ENCODE results near the gene LDB2.

LDB2 gene

DNA sequence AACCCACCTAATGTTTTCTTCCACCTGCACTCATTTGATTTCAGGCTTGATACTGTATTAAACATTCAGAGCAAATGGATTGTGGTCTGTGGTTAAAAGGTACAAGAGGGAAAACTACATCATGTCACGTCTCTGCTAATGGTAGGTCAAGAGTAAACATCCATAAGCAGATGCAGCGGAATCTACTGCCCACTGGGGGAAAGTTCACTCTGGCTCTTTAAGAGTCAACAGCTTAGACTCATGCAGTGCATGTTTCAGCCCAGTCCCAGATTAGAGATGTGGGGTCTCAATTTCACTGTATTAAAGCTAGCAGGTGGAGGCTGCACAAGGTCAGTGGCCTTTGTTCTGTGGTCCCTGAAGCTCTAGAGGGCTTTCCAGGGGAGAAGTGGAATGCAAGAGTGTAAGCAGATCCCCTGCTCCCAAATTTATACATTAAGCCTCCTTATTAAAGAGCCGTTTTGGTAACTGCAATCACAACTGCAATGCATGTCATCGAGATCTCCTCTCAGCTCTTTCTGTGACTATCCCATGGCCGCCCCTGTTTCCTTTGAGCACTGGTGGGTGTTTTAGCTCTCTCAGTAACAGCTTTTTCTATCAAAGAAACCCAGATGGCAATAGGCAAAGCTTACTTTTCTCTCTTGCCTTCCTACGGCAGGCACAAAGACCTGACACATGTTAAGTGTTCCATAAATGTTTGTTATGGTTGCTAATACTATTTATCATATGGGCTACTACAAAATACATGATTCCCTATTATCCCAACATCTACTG, 53.4 kb downstream of the LDB2 start:
- Mint-ChIP-seq H3K9me3 (no peaks in the 10 kb centered on the region), H3K27me3 (ENCODE audit: low read depth) (no peaks in the 10 kb centered on the region), H3K4me3 (no peak overlapping the region), H3K36me3 (ENCODE audit: low read depth) (no peaks in the 10 kb centered on the region), H3K27ac (no peak overlapping the region), H3K4me1 (ENCODE audit: low read depth) (no peaks in the 10 kb centered on the region)
- DNase-seq (ENCODE audit: low spot score) = no peak

DNA sequence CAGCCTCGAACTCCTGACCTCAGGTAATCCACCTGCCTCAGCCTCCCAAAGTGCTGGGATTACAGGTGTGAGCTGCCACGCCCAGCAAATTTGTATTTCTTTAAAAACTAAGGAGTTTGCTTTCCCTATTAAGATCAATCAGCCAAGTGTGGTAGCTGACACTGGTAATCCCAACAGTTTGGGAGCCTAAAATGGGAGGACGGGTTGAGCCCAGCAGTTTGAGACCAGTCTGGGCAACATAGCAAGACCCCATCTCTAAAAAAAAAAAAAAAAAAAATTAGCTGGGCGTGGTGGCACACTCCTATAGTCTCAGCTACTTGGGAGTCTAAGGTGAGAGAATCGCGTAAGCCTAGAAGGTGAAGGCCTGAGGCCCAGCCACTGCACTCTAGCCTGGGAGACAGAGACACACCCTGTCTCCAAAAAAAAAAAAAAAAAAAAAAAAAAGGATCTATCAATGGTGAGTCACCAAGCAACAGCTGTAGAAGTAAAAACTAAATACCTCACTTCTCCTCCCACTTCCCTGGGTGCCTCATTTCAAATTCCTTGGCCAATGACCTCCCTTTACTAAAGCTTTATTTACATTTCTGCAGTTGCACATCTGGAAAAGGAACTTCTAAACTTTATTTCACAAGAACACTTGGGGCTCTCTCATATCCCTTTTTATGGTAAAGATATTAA, 54.5 kb downstream of the LDB2 start:
- Mint-ChIP-seq H3K9me3 (no peaks in the 10 kb centered on the region), H3K4me1 (ENCODE audit: low read depth) (no peaks in the 10 kb centered on the region), H3K27me3 (ENCODE audit: low read depth) (no peaks in the 10 kb centered on the region), H3K4me3 (no peak overlapping the region), H3K27ac (no peak overlapping the region), H3K36me3 (ENCODE audit: low read depth) (no peaks in the 10 kb centered on the region)
- no peak for DNase-seq (ENCODE audit: low spot score)

DNA sequence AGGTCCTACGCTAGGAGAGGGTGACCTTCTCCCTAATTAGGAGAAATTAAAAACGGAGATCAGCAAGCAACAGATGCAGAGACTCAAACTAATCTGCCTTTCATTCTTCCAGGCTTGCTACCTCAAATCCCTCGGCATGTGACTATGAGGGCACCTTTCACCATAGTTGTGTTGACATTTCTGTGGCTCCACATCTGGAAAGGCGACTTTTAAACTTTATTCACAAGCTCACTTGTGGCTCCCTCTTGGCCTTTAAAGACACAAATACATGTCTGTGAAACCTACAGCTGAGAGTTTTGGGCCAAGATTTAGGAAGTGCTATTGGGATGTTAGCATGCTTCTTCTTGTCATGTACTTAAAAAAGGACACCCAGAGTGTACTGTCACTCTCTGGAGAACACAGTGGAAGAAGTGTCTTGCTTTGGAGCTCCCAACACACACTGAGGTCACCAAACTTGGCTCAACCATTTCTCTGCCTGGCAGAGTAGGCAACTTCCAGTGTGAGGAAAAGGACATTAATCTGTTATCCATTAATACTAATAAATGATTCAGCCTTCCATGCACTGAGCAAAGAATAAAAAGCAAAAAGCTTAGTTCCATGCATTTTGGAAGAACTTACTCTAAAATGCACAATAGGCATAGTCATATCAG, 60.1 kb downstream of the LDB2 start:
- Mint-ChIP-seq H3K4me3 (no peak overlapping the region), H3K4me1 (ENCODE audit: low read depth) (no peaks in the 10 kb centered on the region), H3K27ac (no peak overlapping the region), H3K36me3 (ENCODE audit: low read depth) (no peaks in the 10 kb centered on the region), H3K9me3 (no peaks in the 10 kb centered on the region), H3K27me3 (ENCODE audit: low read depth) (peaks cover 4% of the 10 kb centered on the region)
- DNase-seq (ENCODE audit: low spot score) = no peak

DNA sequence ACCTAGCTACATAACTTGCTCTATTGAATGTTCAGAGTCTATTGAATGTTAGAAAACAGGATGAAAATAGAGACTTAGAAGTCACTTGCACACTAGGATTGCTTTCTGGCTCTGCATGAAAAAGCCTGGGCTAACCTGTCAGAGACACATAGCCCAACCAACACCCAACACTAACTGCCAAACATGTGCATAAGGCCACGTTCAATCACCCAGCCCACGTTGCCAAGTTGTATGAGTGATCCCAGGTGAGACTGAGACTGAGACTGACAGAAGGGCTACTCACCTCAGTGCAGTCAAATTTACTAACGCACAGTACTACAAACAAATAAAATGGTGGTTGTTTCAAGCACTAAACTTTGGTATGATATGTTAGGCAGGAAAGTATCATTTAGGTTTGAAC, 61.0 kb downstream of the LDB2 start:
- peaks cover 1% of the 10 kb centered on the region for H3K4me1 Mint-ChIP-seq (ENCODE audit: low read depth)
- no peaks in the 10 kb centered on the region for H3K9me3 Mint-ChIP-seq
- peaks cover 4% of the 10 kb centered on the region for H3K27me3 Mint-ChIP-seq (ENCODE audit: low read depth)

GRCh38 chr4:16836324-16836723, 62.1 kb downstream of the LDB2 start:
- peaks cover 4% of the 10 kb centered on the region for H3K27me3 Mint-ChIP-seq (ENCODE audit: low read depth)
- H3K9me3 Mint-ChIP-seq = no peaks in the 10 kb centered on the region
- DNase-seq (ENCODE audit: low spot score) = no peak
- H3K4me1 Mint-ChIP-seq (ENCODE audit: low read depth) = peaks cover 1% of the 10 kb centered on the region
- no peaks in the 10 kb centered on the region for H3K36me3 Mint-ChIP-seq (ENCODE audit: low read depth)
- no peak overlapping the region for H3K4me3 Mint-ChIP-seq
- H3K27ac Mint-ChIP-seq = no peak overlapping the region

More for the DNA sequence above, 61.0 kb downstream of the LDB2 start:
- no peak for DNase-seq (ENCODE audit: low spot score)
- Mint-ChIP-seq H3K27ac (no peak overlapping the region), H3K36me3 (ENCODE audit: low read depth) (no peaks in the 10 kb centered on the region), H3K4me3 (no peak overlapping the region)

DNA sequence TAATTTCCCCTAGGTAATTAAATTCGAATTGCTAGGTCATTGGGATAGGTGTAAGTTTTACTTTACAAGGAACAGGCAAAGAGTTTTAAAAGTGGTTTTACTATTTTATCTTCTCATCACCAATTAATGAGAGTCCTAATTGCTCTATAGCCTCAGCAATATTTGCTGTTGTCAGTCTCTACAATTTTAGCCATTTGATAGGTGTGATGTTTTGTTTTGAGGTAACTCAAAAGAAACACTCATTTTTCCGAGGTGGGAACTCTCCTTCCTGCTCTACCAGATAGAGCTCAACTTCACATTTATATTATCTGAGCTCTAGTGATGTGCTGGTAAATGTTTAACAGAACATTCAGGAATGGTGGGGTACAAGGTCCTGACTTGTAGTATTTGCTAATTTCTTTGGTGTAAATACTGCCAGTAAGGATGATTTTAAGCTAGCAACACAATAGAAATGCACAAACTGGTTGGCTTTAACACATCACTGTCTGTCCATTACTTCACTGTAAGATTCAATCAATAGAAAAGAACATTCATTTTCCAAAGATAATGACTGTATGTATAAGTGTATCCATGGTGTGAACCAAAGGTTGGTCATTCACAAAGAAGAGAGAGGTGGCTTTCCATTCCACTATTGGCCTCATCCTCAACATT, 62.7 kb downstream of the LDB2 start:
- DNase-seq (ENCODE audit: low spot score) = no peak
- Mint-ChIP-seq H3K27ac (no peak overlapping the region), H3K4me3 (no peak overlapping the region), H3K9me3 (no peaks in the 10 kb centered on the region), H3K4me1 (ENCODE audit: low read depth) (peaks cover 1% of the 10 kb centered on the region), H3K27me3 (ENCODE audit: low read depth) (peaks cover 4% of the 10 kb centered on the region), H3K36me3 (ENCODE audit: low read depth) (no peaks in the 10 kb centered on the region)

- Mint-ChIP-seq H3K4me3 (no peak overlapping the region), H3K9me3 (no peaks in the 10 kb centered on the region), H3K27me3 (ENCODE audit: low read depth) (peaks cover 4% of the 10 kb centered on the region), H3K4me1 (ENCODE audit: low read depth) (peaks cover 1% of the 10 kb centered on the region), H3K27ac (no peak overlapping the region), H3K36me3 (ENCODE audit: low read depth) (no peaks in the 10 kb centered on the region)
- no peak for DNase-seq (ENCODE audit: low spot score)
Measured at GRCh38 chr4:16834814-16835213, 63.6 kb downstream of the LDB2 start.

DNA sequence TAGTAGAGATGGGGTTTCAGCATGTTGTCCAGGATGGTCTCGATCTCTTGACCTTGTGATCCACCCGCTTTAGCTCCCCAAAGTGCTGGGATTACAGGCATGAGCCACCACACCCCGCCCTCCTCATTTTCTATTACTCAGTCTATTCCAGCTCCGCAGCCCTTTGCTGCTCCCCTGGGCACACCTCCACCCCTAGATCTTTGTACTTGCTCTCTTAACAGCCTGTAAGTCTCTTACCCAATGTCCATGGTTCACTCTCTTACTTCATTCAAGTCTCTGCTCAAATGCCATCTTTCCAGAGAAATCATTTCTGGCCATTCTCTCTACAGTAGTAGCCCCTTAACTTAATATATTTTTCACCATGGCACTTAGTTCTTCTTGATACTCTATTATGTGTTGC, 64.7 kb downstream of the LDB2 start:
- Mint-ChIP-seq H3K9me3 (no peaks in the 10 kb centered on the region), H3K27ac (no peak overlapping the region), H3K36me3 (ENCODE audit: low read depth) (no peaks in the 10 kb centered on the region), H3K4me3 (no peak overlapping the region), H3K27me3 (ENCODE audit: low read depth) (peaks cover 4% of the 10 kb centered on the region), H3K4me1 (ENCODE audit: low read depth) (peaks cover 1% of the 10 kb centered on the region)
- no peak for DNase-seq (ENCODE audit: low spot score)

GRCh38 chr4:16830081-16830480, 68.4 kb downstream of the LDB2 start:
- no peak for DNase-seq (ENCODE audit: low spot score)
- Mint-ChIP-seq H3K4me3 (no peak overlapping the region), H3K27me3 (ENCODE audit: low read depth) (no peaks in the 10 kb centered on the region), H3K4me1 (ENCODE audit: low read depth) (peaks cover 1% of the 10 kb centered on the region), H3K27ac (no peak overlapping the region), H3K36me3 (ENCODE audit: low read depth) (no peaks in the 10 kb centered on the region), H3K9me3 (no peaks in the 10 kb centered on the region)

- peaks cover 1% of the 10 kb centered on the region for H3K4me1 Mint-ChIP-seq (ENCODE audit: low read depth)
- H3K27me3 Mint-ChIP-seq (ENCODE audit: low read depth) = no peaks in the 10 kb centered on the region
- H3K27ac Mint-ChIP-seq = no peak overlapping the region
- no peak overlapping the region for H3K4me3 Mint-ChIP-seq
- H3K36me3 Mint-ChIP-seq (ENCODE audit: low read depth) = no peaks in the 10 kb centered on the region
- DNase-seq (ENCODE audit: low spot score) = no peak
- H3K9me3 Mint-ChIP-seq = no peaks in the 10 kb centered on the region
Measured at GRCh38 chr4:16827794-16828724, 70.4 kb downstream of the LDB2 start.

GRCh38 chr4:16827045-16827444, 71.4 kb downstream of the LDB2 start:
- DNase-seq (ENCODE audit: low spot score) = no peak
- Mint-ChIP-seq H3K27me3 (ENCODE audit: low read depth) (no peaks in the 10 kb centered on the region), H3K4me1 (ENCODE audit: low read depth) (no peaks in the 10 kb centered on the region), H3K36me3 (ENCODE audit: low read depth) (no peaks in the 10 kb centered on the region), H3K27ac (no peak overlapping the region), H3K9me3 (no peaks in the 10 kb centered on the region), H3K4me3 (no peak overlapping the region)

GRCh38 chr4:16826406-16826910, 72.0 kb downstream of the LDB2 start:
- Mint-ChIP-seq H3K27ac (no peak overlapping the region), H3K4me3 (no peak overlapping the region), H3K27me3 (ENCODE audit: low read depth) (no peaks in the 10 kb centered on the region), H3K9me3 (no peaks in the 10 kb centered on the region), H3K4me1 (ENCODE audit: low read depth) (no peaks in the 10 kb centered on the region), H3K36me3 (ENCODE audit: low read depth) (no peaks in the 10 kb centered on the region)
- no peak for DNase-seq (ENCODE audit: low spot score)

- Mint-ChIP-seq H3K36me3 (ENCODE audit: low read depth) (no peaks in the 10 kb centered on the region), H3K27ac (no peak overlapping the region), H3K4me1 (ENCODE audit: low read depth) (no peaks in the 10 kb centered on the region), H3K4me3 (no peak overlapping the region), H3K9me3 (no peaks in the 10 kb centered on the region), H3K27me3 (ENCODE audit: low read depth) (peaks cover 3% of the 10 kb centered on the region)
- no peak for DNase-seq (ENCODE audit: low spot score)
Measured at GRCh38 chr4:16824278-16824806, 74.1 kb downstream of the LDB2 start.

Measured in T-helper 2 cell treated with Interferon-gamma antibody and Interleukin-4, amounts not matched to agents 5 μg/mL and 100 μg/mL, for 36 hours (primary cell).